GM12878 (cell line): ENCODE measurements around the gene ZNF385C. TPM values are rescaled to one million over a fixed set of nuclear protein-coding genes. Genes with fewer than 3 reads are reported as not detected.

ENCODE experiments used
- BMI1 ChIP-seq: fragments of 450-650 bp; IDR thresholded peaks from 2 replicates; pipeline ENCODE4 v1.6.1; 2016; ENCODE audit warnings: mild to moderate bottlenecking, moderate library complexity, borderline replicate concordance
- CHD4 ChIP-seq: fragments of 200-600 bp; sonication (generic); IDR thresholded peaks from 2 replicates; pipeline ENCODE4 v1.6.1; 2016; ENCODE audit warnings: mild to moderate bottlenecking
- DPF2 ChIP-seq: fragments of 450-650 bp; IDR thresholded peaks from 2 replicates; pipeline ENCODE4 v1.6.1; 2017; ENCODE audit warnings: mild to moderate bottlenecking
- EGR1 ChIP-seq, 2 experiments: IDR thresholded peaks; 1 replicate in 1 of 2; 2 replicates in 1 of 2; pipeline ENCODE4 v1.6.1; 2011 to 2012; ENCODE audit warnings: low read depth in 2 of 2, low read length in 2 of 2, borderline replicate concordance in 1 of 2, mild to moderate bottlenecking in 1 of 2, moderate library complexity in 1 of 2
- ESRRA ChIP-seq: IDR thresholded peaks from 2 replicates; pipeline ENCODE4 v1.6.1; 2012; ENCODE audit warnings: mild to moderate bottlenecking, low read length, improper control_type of control experiment
- FOS ChIP-seq: IDR thresholded peaks from 3 replicates; pipeline ENCODE4 v1.6.1; 2011; ENCODE audit warnings: borderline replicate concordance; ENCODE audit not compliant: insufficient read length; ENCODE audit errors: extremely low read depth
- GABPA ChIP-seq: IDR thresholded peaks from 2 replicates; pipeline ENCODE4 v1.6.1; 2014; ENCODE audit warnings: antibody characterized with exemption, low read depth, mild to moderate bottlenecking, inconsistent platforms
- IKZF1 ChIP-seq: fragments of 450-650 bp; conservative IDR thresholded peaks from 2 replicates; pipeline ENCODE4 v1.6.1; 2017; ENCODE audit warnings: antibody characterized with exemption, mild to moderate bottlenecking
- NBN ChIP-seq: fragments of 450-650 bp; IDR thresholded peaks from 2 replicates; pipeline ENCODE4 v1.6.1; 2016
- NFIC ChIP-seq: IDR thresholded peaks from 2 replicates; pipeline ENCODE4 v1.6.1; 2012; ENCODE audit warnings: low read depth, mild to moderate bottlenecking, inconsistent platforms, low read length, moderate library complexity
- RUNX3 ChIP-seq: IDR thresholded peaks from 2 replicates; pipeline ENCODE4 v1.6.1; 2012; ENCODE audit warnings: low read length, inconsistent platforms
- SMAD5 ChIP-seq: IDR thresholded peaks from 2 replicates; pipeline ENCODE4 v1.6.1; 2016; ENCODE audit warnings: antibody characterized with exemption, low read depth
- SMARCA5 ChIP-seq: fragments of 450-650 bp; IDR thresholded peaks from 2 replicates; pipeline ENCODE4 v1.6.1; 2017; ENCODE audit warnings: mild to moderate bottlenecking
- SREBF2 ChIP-seq: IDR thresholded peaks from 2 replicates; pipeline ENCODE4 v1.6.1; 2012; ENCODE audit warnings: mild to moderate bottlenecking, low read length
- SUZ12 ChIP-seq: fragments of 200-600 bp; sonication (generic); IDR thresholded peaks from one replicate; pipeline ENCODE4 v1.6.1; 2018; ENCODE audit warnings: antibody characterized with exemption, mild to moderate bottlenecking; ENCODE audit not compliant: unreplicated experiment
- TAF1 ChIP-seq: IDR thresholded peaks from 2 replicates; pipeline ENCODE4 v1.6.1; 2011; ENCODE audit warnings: mild to moderate bottlenecking, low read depth, low read length, borderline replicate concordance
- ZNF384 ChIP-seq: IDR thresholded peaks from 2 replicates; pipeline ENCODE4 v1.6.1; 2012; ENCODE audit warnings: low read depth, mild to moderate bottlenecking, low read length, improper control_type of control experiment, borderline replicate concordance
- polyA plus RNA-seq, 11 experiments: library from polyadenylated mRNA; depleted of rRNA in 4 of 11; unstranded in 6 of 11; stranded (reverse) in 5 of 11; fragments of >200 nt; fragmentation: Nextera tagmentation in 4 of 11; fragmentation: Illumina TruSeq in 1 of 11; extraction: Ambion mirVana in 4 of 11; extraction: Trizol in 1 of 11; gene quantifications; 1 replicate in 1 of 11; 2 replicates in 10 of 11; pipeline versions ENCODE4 v1.2.1 to v1.2.3, GENCODE V29; 2011 to 2016; ENCODE audit warnings: inconsistent platforms in 2 of 11, missing spikeins in 2 of 11, low read depth in 1 of 11
- total RNA-seq, 4 experiments: library from RNA; depleted of rRNA in 3 of 4; stranded (reverse); fragments of >200 nt in 3 of 4; fragmentation: Illumina TruSeq in 1 of 4; extraction: Trizol in 1 of 4; gene quantifications; 2 replicates each; pipeline versions ENCODE4 v1.2.1 to v1.2.3, GENCODE V29; 2013 to 2021
- TF ChIP-seq, protein P1 (sequence below): IDR thresholded peaks from 2 replicates; pipeline ENCODE4 v1.6.1; 2012; ENCODE audit warnings: low read depth, low read length, improper control_type of control experiment
- TF ChIP-seq, protein P2 (sequence below): fragments of 450-650 bp; conservative IDR thresholded peaks from 2 replicates; pipeline ENCODE4 v1.6.1; 2017; ENCODE audit warnings: mild to moderate bottlenecking, moderate library complexity
- TF ChIP-seq, protein P3 (sequence below): fragments of 450-650 bp; IDR thresholded peaks from 2 replicates; pipeline ENCODE4 v1.6.1; 2017; ENCODE audit warnings: low read depth, mild to moderate bottlenecking, moderate library complexity
- TF ChIP-seq, protein P4 (sequence below): IDR thresholded peaks from 2 replicates; pipeline ENCODE4 v1.6.1; 2012; ENCODE audit warnings: low read depth, low read length, improper control_type of control experiment
- TF ChIP-seq, protein P5 (sequence below): fragments of 450-650 bp; IDR thresholded peaks from 2 replicates; pipeline ENCODE4 v1.6.1; 2017; ENCODE audit warnings: borderline replicate concordance

The ZNF385C gene
- total and polyA plus RNA-seq, 10 of the 15 experiments (the other 5 are each of a cell fraction or from before 2014, with no cell fraction given): 0.06 to 0.20 (median 0.07) TPM; not detected in 5

DNA sequence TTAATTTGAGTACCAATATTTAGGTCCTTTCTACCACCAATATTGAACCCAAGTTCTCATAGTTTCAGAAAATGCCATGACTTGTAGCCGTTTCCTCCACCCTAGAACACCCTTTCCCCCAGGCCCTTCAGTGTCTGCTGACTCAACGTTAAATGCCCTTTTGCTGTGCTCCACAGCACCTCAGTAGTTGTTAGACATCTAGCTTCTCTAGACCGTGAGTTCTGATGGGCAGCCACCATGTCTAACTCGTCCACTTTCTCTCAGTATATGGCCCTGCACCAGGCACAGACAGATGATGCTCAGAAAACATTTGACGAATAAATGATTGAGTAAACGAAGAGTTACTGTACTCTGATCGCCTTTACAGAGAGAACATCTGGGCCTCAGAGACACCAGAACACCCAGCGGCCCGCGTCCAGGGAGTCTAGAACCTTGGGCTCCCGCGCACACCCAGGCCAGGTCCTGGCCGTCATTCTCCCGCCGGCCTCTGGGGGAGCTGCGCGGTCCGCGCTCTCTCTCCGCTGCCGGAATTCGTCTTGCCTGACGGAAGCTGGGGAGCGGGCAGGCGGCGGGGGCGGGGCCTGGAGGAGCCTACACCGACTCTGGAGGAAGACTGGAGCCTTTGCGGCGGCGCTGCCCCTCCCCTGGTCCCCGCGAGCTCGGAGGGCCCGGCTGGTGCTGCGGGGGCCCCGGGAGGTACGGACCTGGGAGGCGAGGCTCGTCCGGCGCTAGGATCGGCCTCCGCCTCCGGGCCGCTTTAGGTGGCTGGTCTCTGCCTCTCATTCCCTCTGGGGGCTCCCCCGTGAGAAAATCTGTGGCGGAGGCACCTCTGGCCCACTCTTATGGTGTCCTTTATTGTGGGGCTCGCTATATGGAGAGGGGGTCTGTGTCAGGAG lies 78.5 kb downstream of the ZNF385C start, which contains the start of gene NKIRAS2 (continued):
- TF ChIP-seq TAF1 (peak; percentile 81; the same call in 1 of the 2 replicates), GABPA (peak; percentile 93), SMARCA5 (peak; percentile 65; the same call in 1 of the 2 replicates), ZNF384 (peak; percentile 14; the same call in 1 of the 2 replicates), CHD4 (no peak), IKZF1 (peak; percentile 87), SMAD5 (peak; percentile 57; the same call in 1 of the 2 replicates), SREBF2 (no peak), DPF2 (peak; percentile 47), FOS (no peak), EGR1 (IDR thresholded peaks at IDR 0.05; ENCODE audit: borderline replicate concordance in 1 of 2, low read depth in 2 of 2, low read length in 2 of 2) (peak in 1 of 2 experiments; percentile 93; a peak in 2 of 3 replicates), NFIC (no peak), SUZ12 (no peak), NBN (peak; percentile 84; the same call in 1 of the 2 replicates), ESRRA (no peak), RUNX3 (peak; percentile 18; the same call in 1 of the 2 replicates), BMI1 (no peak)
- TF ChIP-seq, protein P1, sequence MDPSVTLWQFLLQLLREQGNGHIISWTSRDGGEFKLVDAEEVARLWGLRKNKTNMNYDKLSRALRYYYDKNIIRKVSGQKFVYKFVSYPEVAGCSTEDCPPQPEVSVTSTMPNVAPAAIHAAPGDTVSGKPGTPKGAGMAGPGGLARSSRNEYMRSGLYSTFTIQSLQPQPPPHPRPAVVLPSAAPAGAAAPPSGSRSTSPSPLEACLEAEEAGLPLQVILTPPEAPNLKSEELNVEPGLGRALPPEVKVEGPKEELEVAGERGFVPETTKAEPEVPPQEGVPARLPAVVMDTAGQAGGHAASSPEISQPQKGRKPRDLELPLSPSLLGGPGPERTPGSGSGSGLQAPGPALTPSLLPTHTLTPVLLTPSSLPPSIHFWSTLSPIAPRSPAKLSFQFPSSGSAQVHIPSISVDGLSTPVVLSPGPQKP: peak; percentile 35; the same call in 1 of the 2 replicates
- TF ChIP-seq, protein P2, sequence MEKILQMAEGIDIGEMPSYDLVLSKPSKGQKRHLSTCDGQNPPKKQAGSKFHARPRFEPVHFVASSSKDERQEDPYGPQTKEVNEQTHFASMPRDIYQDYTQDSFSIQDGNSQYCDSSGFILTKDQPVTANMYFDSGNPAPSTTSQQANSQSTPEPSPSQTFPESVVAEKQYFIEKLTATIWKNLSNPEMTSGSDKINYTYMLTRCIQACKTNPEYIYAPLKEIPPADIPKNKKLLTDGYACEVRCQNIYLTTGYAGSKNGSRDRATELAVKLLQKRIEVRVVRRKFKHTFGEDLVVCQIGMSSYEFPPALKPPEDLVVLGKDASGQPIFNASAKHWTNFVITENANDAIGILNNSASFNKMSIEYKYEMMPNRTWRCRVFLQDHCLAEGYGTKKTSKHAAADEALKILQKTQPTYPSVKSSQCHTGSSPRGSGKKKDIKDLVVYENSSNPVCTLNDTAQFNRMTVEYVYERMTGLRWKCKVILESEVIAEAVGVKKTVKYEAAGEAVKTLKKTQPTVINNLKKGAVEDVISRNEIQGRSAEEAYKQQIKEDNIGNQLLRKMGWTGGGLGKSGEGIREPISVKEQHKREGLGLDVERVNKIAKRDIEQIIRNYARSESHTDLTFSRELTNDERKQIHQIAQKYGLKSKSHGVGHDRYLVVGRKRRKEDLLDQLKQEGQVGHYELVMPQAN: peak; percentile 76
- TF ChIP-seq, protein P3, sequence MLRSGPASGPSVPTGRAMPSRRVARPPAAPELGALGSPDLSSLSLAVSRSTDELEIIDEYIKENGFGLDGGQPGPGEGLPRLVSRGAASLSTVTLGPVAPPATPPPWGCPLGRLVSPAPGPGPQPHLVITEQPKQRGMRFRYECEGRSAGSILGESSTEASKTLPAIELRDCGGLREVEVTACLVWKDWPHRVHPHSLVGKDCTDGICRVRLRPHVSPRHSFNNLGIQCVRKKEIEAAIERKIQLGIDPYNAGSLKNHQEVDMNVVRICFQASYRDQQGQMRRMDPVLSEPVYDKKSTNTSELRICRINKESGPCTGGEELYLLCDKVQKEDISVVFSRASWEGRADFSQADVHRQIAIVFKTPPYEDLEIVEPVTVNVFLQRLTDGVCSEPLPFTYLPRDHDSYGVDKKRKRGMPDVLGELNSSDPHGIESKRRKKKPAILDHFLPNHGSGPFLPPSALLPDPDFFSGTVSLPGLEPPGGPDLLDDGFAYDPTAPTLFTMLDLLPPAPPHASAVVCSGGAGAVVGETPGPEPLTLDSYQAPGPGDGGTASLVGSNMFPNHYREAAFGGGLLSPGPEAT: peak; percentile 59; the same call in 1 of the 2 replicates
- TF ChIP-seq, protein P4, sequence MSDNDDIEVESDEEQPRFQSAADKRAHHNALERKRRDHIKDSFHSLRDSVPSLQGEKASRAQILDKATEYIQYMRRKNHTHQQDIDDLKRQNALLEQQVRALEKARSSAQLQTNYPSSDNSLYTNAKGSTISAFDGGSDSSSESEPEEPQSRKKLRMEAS: peak; percentile 39; the same call in 1 of the 2 replicates
- TF ChIP-seq, protein P5, sequence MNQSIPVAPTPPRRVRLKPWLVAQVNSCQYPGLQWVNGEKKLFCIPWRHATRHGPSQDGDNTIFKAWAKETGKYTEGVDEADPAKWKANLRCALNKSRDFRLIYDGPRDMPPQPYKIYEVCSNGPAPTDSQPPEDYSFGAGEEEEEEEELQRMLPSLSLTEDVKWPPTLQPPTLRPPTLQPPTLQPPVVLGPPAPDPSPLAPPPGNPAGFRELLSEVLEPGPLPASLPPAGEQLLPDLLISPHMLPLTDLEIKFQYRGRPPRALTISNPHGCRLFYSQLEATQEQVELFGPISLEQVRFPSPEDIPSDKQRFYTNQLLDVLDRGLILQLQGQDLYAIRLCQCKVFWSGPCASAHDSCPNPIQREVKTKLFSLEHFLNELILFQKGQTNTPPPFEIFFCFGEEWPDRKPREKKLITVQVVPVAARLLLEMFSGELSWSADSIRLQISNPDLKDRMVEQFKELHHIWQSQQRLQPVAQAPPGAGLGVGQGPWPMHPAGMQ: no peak
